GM12891 (cell line): ENCODE data around the gene ARHGAP24.
"Not testable (repeated sequence)": the region's sequence is repeated elsewhere in the genome, so short reads cannot be mapped to it uniquely, and the experiment has no call there.

Experiments
- DNase-seq: peaks from one replicate; pipeline ENCODE4 v3.0.0; 2011; ENCODE audit warnings: low spot score; ENCODE audit not compliant: insufficient read length
- FAIRE-seq: peaks from 2 replicates; lab custom pipeline; 2011; peaks lifted over from hg19 to GRCh38; lab: Jason Lieb, UNC
- PAX5 ChIP-seq: IDR thresholded peaks from 2 replicates; pipeline ENCODE4 v1.6.1; 2011; ENCODE audit warnings: low read length, moderate library complexity, mild to moderate bottlenecking; ENCODE audit not compliant: insufficient read depth, severe bottlenecking
- POLR2A ChIP-seq: IDR thresholded peaks from 2 replicates; pipeline ENCODE4 v1.6.1; 2011; ENCODE audit warnings: low read depth, low read length, control low read depth
- POLR2AphosphoS5 ChIP-seq: IDR thresholded peaks from 2 replicates; pipeline ENCODE4 v1.6.1; 2011; ENCODE audit warnings: low read depth, low read length, control low read depth
- POU2F2 ChIP-seq: IDR thresholded peaks from 2 replicates; pipeline ENCODE4 v1.6.1; 2011; ENCODE audit warnings: low read depth, mild to moderate bottlenecking, control low read depth, low read length, moderate library complexity
- SPI1 ChIP-seq: IDR thresholded peaks from 2 replicates; pipeline ENCODE4 v1.6.1; 2011; ENCODE audit warnings: low read depth, low read length, control low read depth
- TAF1 ChIP-seq: IDR thresholded peaks from 2 replicates; pipeline ENCODE4 v1.6.1; 2011; ENCODE audit warnings: low read depth, low read length, control low read depth

The ARHGAP24 gene

DNA sequence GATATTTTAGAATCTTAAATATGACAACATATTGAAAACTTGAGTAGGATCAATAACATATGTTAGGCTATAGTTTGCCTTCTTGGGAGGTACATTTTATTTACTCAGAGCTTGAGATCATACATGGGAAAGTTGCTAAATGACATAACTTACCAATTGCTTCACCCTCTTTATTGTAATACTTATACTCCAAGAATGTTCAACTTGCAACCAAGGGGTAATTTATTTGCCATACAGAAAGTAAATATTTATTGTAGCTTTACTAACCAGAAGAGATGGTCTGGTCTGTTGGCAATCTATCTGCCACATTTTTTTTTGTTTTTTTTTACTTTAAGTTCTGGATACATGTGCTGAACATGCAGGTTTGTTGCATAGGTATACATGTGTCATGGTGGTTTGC is 426.6 kb downstream of the ARHGAP24 start:
- no peak for DNase-seq
- no peak for FAIRE-seq
- no peak for TF ChIP-seq SPI1
- no peak for TF ChIP-seq POU2F2
- no peak for TF ChIP-seq POLR2AphosphoS5
- TF ChIP-seq PAX5 = no peak
- TF ChIP-seq POLR2A = no peak

DNA sequence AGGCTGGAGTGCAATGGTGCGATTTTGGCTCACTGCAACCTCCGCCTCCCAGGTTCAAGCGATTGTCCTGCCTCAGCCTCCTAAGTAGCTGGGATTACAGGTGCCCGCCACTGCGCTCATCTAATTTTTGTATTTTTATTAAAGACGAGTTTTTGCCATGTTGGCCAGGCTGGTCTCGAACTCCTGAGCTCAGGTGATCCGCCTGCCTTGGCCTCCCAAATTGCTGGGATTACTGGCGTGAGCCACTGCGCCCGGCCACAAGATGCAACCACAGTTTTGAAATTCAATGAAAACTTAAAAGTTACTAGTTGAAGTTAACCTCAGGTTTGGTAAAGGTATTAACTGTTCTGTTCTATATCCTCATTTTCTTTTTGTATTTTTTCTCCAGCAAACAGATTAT is 427.7 kb downstream of the ARHGAP24 start:
- DNase-seq, FAIRE-seq: not testable (repeated sequence)

- FAIRE-seq (no peak), DNase-seq (no peak)
- no peak for TF ChIP-seq PAX5
- no peak for TF ChIP-seq SPI1
- TF ChIP-seq POLR2AphosphoS5 = no peak
- TF ChIP-seq TAF1 = no peak
- no peak for TF ChIP-seq POLR2A
- TF ChIP-seq POU2F2 = no peak
Observed at GRCh38 chr4:85905761-85906160, 430.8 kb downstream of the ARHGAP24 start.

DNA sequence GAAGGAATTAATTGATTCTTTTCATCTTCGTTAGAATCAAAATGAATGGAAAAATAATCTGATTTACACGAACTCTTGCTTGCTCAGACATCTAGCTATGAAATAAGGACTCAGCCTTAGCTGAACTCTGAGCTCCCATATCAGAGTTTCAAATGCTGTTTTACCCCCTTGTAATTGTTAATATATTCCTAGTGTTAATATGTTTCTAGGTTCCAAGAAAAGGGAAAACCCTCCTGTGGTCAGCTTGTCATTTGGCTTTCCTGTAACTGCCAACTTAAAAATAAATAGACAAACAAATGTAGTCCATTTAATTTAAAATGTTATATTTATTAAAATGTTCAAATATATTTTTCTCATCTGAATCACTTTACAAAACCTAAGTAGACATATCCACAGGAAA is 432.1 kb downstream of the ARHGAP24 start:
- DNase-seq (no peak), FAIRE-seq (no peak)

GRCh38 chr4:85909851-85910250 is 434.9 kb downstream of the ARHGAP24 start:
- TF ChIP-seq POLR2AphosphoS5 (no peak), TAF1 (no peak), POU2F2 (no peak), PAX5 (no peak), SPI1 (no peak), POLR2A (no peak)
- DNase-seq (no peak), FAIRE-seq (no peak)

More for the DNA sequence above, 432.1 kb downstream of the ARHGAP24 start:
- TF ChIP-seq POU2F2 (no peak), SPI1 (no peak), TAF1 (no peak), POLR2A (no peak), PAX5 (no peak), POLR2AphosphoS5 (no peak)

GRCh38 chr4:85910985-85911384 is 436.0 kb downstream of the ARHGAP24 start:
- TF ChIP-seq SPI1 (no peak), POLR2A (no peak), TAF1 (no peak), POU2F2 (no peak), PAX5 (no peak)
- DNase-seq (no peak), FAIRE-seq (no peak)

- TF ChIP-seq TAF1 = no peak
- no peak for TF ChIP-seq POLR2A
- no peak for TF ChIP-seq PAX5
- no peak for TF ChIP-seq POLR2AphosphoS5
- TF ChIP-seq POU2F2 = no peak
- no peak for TF ChIP-seq SPI1
- no peak for FAIRE-seq
Observed at GRCh38 chr4:85913931-85914694, 439.2 kb downstream of the ARHGAP24 start.

GRCh38 chr4:85915570-85915969 is 440.6 kb downstream of the ARHGAP24 start:
- FAIRE-seq, DNase-seq: not testable (repeated sequence)

More at GRCh38 chr4:85913931-85914694, 439.2 kb downstream of the ARHGAP24 start:
- DNase-seq = no peak

- DNase-seq = no peak
- FAIRE-seq = no peak
- TF ChIP-seq POLR2A (no peak), POLR2AphosphoS5 (no peak), TAF1 (no peak), PAX5 (no peak), POU2F2 (no peak), SPI1 (no peak)
Observed at GRCh38 chr4:85919200-85919887, 444.4 kb downstream of the ARHGAP24 start.

DNA sequence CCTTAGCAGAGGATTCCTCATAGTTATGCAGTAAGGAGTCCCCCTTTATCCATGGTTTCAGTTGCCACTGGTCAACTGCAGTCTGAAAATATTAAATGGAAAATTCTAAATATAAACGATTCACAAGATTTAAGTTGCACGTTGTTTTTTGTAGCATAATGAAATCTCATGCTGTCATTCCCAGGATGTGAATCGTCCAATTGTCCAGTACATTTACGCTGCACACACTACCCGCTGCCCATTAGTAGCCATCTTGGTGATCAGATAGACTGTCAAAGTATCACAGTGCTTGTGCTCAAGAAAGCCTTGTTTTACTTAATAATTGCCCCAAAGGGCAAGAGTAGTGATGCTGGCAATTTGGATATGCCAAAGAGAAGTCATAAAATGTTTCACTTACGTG is 450.1 kb downstream of the ARHGAP24 start:
- FAIRE-seq (no peak), DNase-seq (no peak)
- TF ChIP-seq PAX5 (no peak), POLR2A (no peak), TAF1 (no peak), POU2F2 (no peak), POLR2AphosphoS5 (no peak), SPI1 (no peak)
